PFSK-1 (cell line): Measurements from ENCODE around the gene CA4.

ENCODE experiments used
- FOXP2 ChIP-seq: optimal IDR thresholded peaks from 2 replicates; pipeline ENCODE3; 2011; ENCODE audit warnings: borderline replicate concordance, control low read depth, inconsistent platforms; ENCODE audit not compliant: insufficient read depth; ENCODE audit errors: extremely low read length, extremely low read depth
- POLR2AphosphoS5 ChIP-seq: IDR thresholded peaks from 2 replicates; pipeline ENCODE4 v1.6.1; 2012; ENCODE audit warnings: low read depth, mild to moderate bottlenecking, control low read depth, low read length, moderate library complexity
- SIN3A ChIP-seq: IDR thresholded peaks from 2 replicates; pipeline ENCODE4 v1.6.1; 2012; ENCODE audit warnings: mild to moderate bottlenecking, low read length, moderate library complexity, borderline replicate concordance; ENCODE audit not compliant: insufficient read depth
- TAF1 ChIP-seq: IDR thresholded peaks from 2 replicates; pipeline ENCODE4 v1.6.1; 2012; ENCODE audit warnings: low read length, control low read depth, borderline replicate concordance; ENCODE audit not compliant: insufficient read depth
- TF ChIP-seq, protein P1 (sequence below), 2 experiments: IDR thresholded peaks; 2 replicates each; pipeline versions ENCODE4 v1.6.1 to v1.8.0; 2011 to 2012; ENCODE audit warnings: low read depth in 2 of 2, low read length in 2 of 2, control low read depth in 1 of 2, inconsistent platforms in 1 of 2, mild to moderate bottlenecking in 1 of 2, moderate library complexity in 1 of 2; ENCODE audit not compliant: insufficient read depth in 1 of 2

The CA4 gene

DNA sequence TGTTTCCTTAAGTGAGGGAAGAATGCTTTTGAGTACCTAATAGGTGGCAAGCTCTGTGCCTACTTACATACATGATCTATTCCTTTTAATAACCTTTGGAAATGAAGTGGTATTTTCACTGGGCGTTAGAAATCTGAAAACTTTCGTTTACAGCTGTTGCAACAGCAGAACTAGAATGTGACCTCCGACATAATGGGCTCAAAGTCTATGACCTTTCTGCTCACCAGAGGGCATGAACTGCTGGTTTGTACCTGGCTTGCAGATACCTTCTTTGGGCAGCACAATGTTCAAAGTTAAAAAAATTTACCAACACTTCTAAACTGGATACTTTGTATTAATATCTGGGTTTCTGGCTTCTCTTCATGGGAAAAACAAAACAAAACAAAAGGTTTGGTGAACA, 24.3 kb downstream of the CA4 start:
- TF ChIP-seq, protein P1, sequence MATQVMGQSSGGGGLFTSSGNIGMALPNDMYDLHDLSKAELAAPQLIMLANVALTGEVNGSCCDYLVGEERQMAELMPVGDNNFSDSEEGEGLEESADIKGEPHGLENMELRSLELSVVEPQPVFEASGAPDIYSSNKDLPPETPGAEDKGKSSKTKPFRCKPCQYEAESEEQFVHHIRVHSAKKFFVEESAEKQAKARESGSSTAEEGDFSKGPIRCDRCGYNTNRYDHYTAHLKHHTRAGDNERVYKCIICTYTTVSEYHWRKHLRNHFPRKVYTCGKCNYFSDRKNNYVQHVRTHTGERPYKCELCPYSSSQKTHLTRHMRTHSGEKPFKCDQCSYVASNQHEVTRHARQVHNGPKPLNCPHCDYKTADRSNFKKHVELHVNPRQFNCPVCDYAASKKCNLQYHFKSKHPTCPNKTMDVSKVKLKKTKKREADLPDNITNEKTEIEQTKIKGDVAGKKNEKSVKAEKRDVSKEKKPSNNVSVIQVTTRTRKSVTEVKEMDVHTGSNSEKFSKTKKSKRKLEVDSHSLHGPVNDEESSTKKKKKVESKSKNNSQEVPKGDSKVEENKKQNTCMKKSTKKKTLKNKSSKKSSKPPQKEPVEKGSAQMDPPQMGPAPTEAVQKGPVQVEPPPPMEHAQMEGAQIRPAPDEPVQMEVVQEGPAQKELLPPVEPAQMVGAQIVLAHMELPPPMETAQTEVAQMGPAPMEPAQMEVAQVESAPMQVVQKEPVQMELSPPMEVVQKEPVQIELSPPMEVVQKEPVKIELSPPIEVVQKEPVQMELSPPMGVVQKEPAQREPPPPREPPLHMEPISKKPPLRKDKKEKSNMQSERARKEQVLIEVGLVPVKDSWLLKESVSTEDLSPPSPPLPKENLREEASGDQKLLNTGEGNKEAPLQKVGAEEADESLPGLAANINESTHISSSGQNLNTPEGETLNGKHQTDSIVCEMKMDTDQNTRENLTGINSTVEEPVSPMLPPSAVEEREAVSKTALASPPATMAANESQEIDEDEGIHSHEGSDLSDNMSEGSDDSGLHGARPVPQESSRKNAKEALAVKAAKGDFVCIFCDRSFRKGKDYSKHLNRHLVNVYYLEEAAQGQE (IDR thresholded peaks at IDR 0.05; ENCODE audit: insufficient read depth in 1 of 2, low read depth in 2 of 2, low read length in 2 of 2), result no peak
- TF ChIP-seq POLR2AphosphoS5 (no peak), SIN3A (no peak), FOXP2 (no peak), TAF1 (no peak)

DNA sequence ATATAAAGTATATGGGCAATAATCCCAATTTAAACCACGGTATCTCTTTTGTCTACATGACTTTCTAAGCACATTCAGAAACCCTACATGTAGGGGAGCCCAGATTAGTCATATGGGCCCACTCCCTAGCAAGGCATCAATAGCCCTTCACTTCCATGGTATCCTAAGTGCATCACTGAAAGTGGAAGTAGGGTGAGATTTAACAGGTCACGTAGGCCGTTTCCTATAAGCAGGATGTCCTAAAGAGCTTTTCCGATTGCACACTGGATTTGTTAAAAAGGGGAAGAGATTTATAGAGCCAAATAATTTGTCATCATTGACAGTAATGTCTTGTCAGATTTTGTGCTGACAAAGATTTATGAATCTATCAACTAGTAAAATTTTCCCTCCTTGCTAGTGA, 39.0 kb downstream of the CA4 start:
- TF ChIP-seq TAF1 (no peak), POLR2AphosphoS5 (no peak), FOXP2 (no peak), SIN3A (no peak)
- TF ChIP-seq, protein P1 (IDR thresholded peaks at IDR 0.05; ENCODE audit: insufficient read depth in 1 of 2, low read depth in 2 of 2, low read length in 2 of 2), result no peak

GRCh38 chr17:60193482-60193881, 43.7 kb downstream of the CA4 start:
- no peak for TF ChIP-seq FOXP2
- TF ChIP-seq TAF1, result no peak
- TF ChIP-seq, protein P1 (IDR thresholded peaks at IDR 0.05; ENCODE audit: insufficient read depth in 1 of 2, low read depth in 2 of 2, low read length in 2 of 2), result no peak
- TF ChIP-seq SIN3A, result no peak
- no peak for TF ChIP-seq POLR2AphosphoS5
